HepG2 (cell line): ENCODE measurements around the gene SAMD4B. TPM values are rescaled to one million over a fixed set of nuclear protein-coding genes. Genes with fewer than 3 reads are reported as not detected.

ENCODE experiments used
- FOXO1 ChIP-seq: sonication (generic); formaldehyde crosslinking; IDR thresholded peaks from 2 replicates; pipeline ENCODE4 v1.4.0; 2020; ENCODE audit warnings: missing genetic modification reagents
- GFI1 ChIP-seq: sonication (generic); formaldehyde crosslinking; IDR thresholded peaks from 2 replicates; pipeline ENCODE4 v1.5.0; 2020; ENCODE audit warnings: missing genetic modification reagents, mild to moderate bottlenecking, borderline replicate concordance
- HES4 ChIP-seq: sonication (generic); formaldehyde crosslinking; IDR thresholded peaks from 2 replicates; pipeline ENCODE4 v1.9.0; 2021; ENCODE audit warnings: mild to moderate bottlenecking, missing genetic modification reagents, borderline replicate concordance
- HNRNPUL1 ChIP-seq: fragments of 200-400 bp; formaldehyde crosslinking; IDR thresholded peaks from 2 replicates; pipeline ENCODE4 v1.6.1; 2017; ENCODE audit warnings: low read depth, mild to moderate bottlenecking, low read length, moderate library complexity
- NBN ChIP-seq: fragments of 450-650 bp; conservative IDR thresholded peaks from 2 replicates; pipeline ENCODE4 v1.6.1; 2017
- NR1H2 ChIP-seq: sonication (generic); formaldehyde crosslinking; IDR thresholded peaks from 2 replicates; pipeline ENCODE4 v1.8.1; 2022; ENCODE audit warnings: low read depth, missing genetic modification reagents, borderline replicate concordance
- PREB ChIP-seq: sonication (generic); formaldehyde crosslinking; IDR thresholded peaks from 2 replicates; pipeline ENCODE4 v1.4.0; 2020; ENCODE audit warnings: missing genetic modification reagents
- RARA ChIP-seq: IDR thresholded peaks from 2 replicates; pipeline ENCODE4 v1.6.1; 2016; ENCODE audit warnings: missing genetic modification reagents, missing compliant biosample characterization
- TCF12 ChIP-seq, 2 experiments: fragments of 450-650 bp in 1 of 2; sonication (generic) in 1 of 2; formaldehyde crosslinking in 1 of 2; IDR thresholded peaks; 2 replicates each; pipeline versions ENCODE4 v1.6.1 to v1.8.0; 2017 to 2022; ENCODE audit warnings: antibody characterized with exemption in 1 of 2, mild to moderate bottlenecking in 1 of 2, missing genetic modification reagents in 1 of 2, moderate library complexity in 1 of 2
- TFAP4 ChIP-seq: sonication (generic); IDR thresholded peaks from 2 replicates; pipeline ENCODE4 v1.6.1; 2016; ENCODE audit warnings: low read depth, borderline replicate concordance
- TRAFD1 ChIP-seq: sonication (generic); formaldehyde crosslinking; IDR thresholded peaks from 2 replicates; pipeline ENCODE4 v1.5.1; 2020; ENCODE audit warnings: missing genetic modification reagents, mild to moderate bottlenecking, borderline replicate concordance
- UBTF ChIP-seq: sonication (generic); formaldehyde crosslinking; IDR thresholded peaks from 2 replicates; pipeline ENCODE4 v1.4.0; 2020; ENCODE audit warnings: mild to moderate bottlenecking, missing genetic modification reagents
- ZBTB34 ChIP-seq: sonication (generic); formaldehyde crosslinking; IDR thresholded peaks from 2 replicates; pipeline ENCODE4 v1.8.0; 2022; ENCODE audit warnings: mild to moderate bottlenecking, missing genetic modification reagents
- ZBTB7A ChIP-seq: sonication (generic); formaldehyde crosslinking; IDR thresholded peaks from 2 replicates; pipeline ENCODE4 v1.8.0; 2022; ENCODE audit warnings: mild to moderate bottlenecking, missing genetic modification reagents
- ZNF430 ChIP-seq: sonication (generic); formaldehyde crosslinking; IDR thresholded peaks from 2 replicates; pipeline ENCODE4 v1.9.0; 2021; ENCODE audit warnings: mild to moderate bottlenecking, missing genetic modification reagents
- ZNF629 ChIP-seq: sonication (generic); formaldehyde crosslinking; conservative IDR thresholded peaks from 2 replicates; pipeline ENCODE4 v1.5.0; 2020; ENCODE audit warnings: missing genetic modification reagents
- ZSCAN29 ChIP-seq: sonication (generic); formaldehyde crosslinking; conservative IDR thresholded peaks from 2 replicates; pipeline ENCODE4 v1.4.0; 2020; ENCODE audit warnings: mild to moderate bottlenecking, missing genetic modification reagents
- polyA plus RNA-seq, 8 experiments: library from polyadenylated mRNA; depleted of rRNA in 3 of 8; stranded (reverse) in 7 of 8; unstranded in 1 of 8; fragments of >200 nt; fragmentation: Illumina TruSeq in 4 of 8; extraction: Trizol in 4 of 8; gene quantifications; 2 replicates each; pipeline versions ENCODE4 v1.2.1 to v1.2.3, GENCODE V29; 2011 to 2016; ENCODE audit warnings: low read depth in 4 of 8, missing spikeins in 1 of 8, mixed read lengths in 1 of 8; ENCODE audit not compliant: insufficient read depth in 1 of 8
- total RNA-seq, 5 experiments: library from RNA; depleted of rRNA; stranded (reverse); fragments of >200 nt; fragmentation: Illumina TruSeq; extraction: Trizol; gene quantifications; 2 replicates each; pipeline ENCODE4 v1.2.3, GENCODE V29; 2016; ENCODE audit warnings: low read depth in 1 of 5

Gene SAMD4B
- total and polyA plus RNA-seq, 2 of the 13 experiments (the other 11 are each of a cell fraction or from before 2014, with no cell fraction given) = 26.0 to 31.8 TPM

- peak; percentile 86 for TF ChIP-seq UBTF
- TF ChIP-seq ZNF629 (CRISPR knock-in tag) = no peak
- TF ChIP-seq FOXO1 = peak; percentile 30; the same call in 1 of the 2 replicates
- 0 out of 2 replicates have a peak, but pooled peaks have one; percentile 69 for TF ChIP-seq ZNF430 (CRISPR knock-in tag)
- TF ChIP-seq ZBTB7A (CRISPR knock-in tag) = no peak
- TF ChIP-seq HES4 = no peak
- TF ChIP-seq ZBTB34 = no peak
- peak; percentile 74; the same call in 1 of the 2 replicates for TF ChIP-seq TFAP4
- peak; percentile 44; the same call in 1 of the 2 replicates for TF ChIP-seq RARA (CRISPR knock-in tag)
- no peak for TF ChIP-seq TCF12 (IDR thresholded peaks at IDR 0.05)
- TF ChIP-seq TCF12 (CRISPR knock-in tag; IDR thresholded peaks at IDR 0.05) = no peak
- no peak for TF ChIP-seq TRAFD1 (CRISPR knock-in tag)
- TF ChIP-seq GFI1 = 0 out of 2 replicates have a peak, but pooled peaks have one; percentile 57
- no peak for TF ChIP-seq PREB (CRISPR knock-in tag)
- no peak for TF ChIP-seq NR1H2
- TF ChIP-seq ZSCAN29 (CRISPR knock-in tag) = no peak
- TF ChIP-seq HNRNPUL1 = no peak
- TF ChIP-seq NBN = no peak
Observed at GRCh38 chr19:39428283-39429112, 86.3 kb downstream of the SAMD4B start (continued).
